ENCODE measurements around the gene KANSL3.
"Not testable (repeated sequence)": the region's sequence is repeated elsewhere in the genome, so short reads cannot be mapped to it uniquely, and the experiment has no call there.

Gene KANSL3

GRCh38 chr2:96556441-96557330, 81.4 kb downstream of the KANSL3 start:
- no peak for DNase-seq

DNA sequence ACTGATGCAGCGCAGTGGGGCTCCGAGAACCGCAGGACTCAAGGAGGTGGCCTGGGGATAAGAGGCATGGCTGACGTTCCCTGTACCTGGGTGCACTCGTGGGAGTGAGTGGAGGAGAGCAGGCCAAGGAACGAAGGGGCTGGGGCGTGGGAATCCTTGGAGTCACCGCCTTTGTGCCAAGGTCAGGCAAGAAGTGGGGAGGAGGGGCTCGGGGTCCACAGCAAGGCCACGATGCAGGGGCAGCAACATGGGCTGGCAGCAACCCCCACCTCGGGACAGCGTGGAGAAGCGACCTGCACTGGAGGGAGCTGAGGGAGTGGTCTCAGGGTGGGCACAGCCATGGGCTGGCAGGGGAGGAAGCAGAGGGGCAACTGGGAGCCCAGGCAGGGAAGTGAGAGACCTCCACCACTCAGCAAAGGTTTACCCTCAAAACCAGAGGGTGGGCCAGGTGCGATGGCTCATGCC, 82.9 kb downstream of the KANSL3 start:
- no peak for DNase-seq

GRCh38 chr2:96554293-96555145, 83.6 kb downstream of the KANSL3 start:
- DNase-seq = no peak

DNA sequence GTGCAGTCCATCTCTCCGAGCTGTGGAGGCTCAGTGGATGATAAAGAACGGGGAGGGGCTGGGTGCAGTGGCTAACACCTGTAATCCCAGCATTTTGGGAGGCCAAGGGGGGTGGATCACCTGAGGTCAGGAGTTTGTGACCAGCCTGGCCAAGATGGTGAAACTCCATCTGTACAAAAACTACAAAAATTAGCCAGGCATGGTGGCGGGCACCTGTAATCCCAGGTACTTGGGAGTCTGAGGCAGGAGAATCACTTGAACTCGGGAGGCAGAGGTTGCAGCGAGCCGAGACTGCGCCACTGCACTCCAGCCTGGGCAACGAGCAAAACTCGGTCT, 84.2 kb downstream of the KANSL3 start:
- not testable (repeated sequence) for DNase-seq

GRCh38 chr2:96553176-96553956, 84.7 kb downstream of the KANSL3 start:
- DNase-seq = no peak

GRCh38 chr2:96552315-96553175, 85.6 kb downstream of the KANSL3 start:
- no peak for DNase-seq

DNA sequence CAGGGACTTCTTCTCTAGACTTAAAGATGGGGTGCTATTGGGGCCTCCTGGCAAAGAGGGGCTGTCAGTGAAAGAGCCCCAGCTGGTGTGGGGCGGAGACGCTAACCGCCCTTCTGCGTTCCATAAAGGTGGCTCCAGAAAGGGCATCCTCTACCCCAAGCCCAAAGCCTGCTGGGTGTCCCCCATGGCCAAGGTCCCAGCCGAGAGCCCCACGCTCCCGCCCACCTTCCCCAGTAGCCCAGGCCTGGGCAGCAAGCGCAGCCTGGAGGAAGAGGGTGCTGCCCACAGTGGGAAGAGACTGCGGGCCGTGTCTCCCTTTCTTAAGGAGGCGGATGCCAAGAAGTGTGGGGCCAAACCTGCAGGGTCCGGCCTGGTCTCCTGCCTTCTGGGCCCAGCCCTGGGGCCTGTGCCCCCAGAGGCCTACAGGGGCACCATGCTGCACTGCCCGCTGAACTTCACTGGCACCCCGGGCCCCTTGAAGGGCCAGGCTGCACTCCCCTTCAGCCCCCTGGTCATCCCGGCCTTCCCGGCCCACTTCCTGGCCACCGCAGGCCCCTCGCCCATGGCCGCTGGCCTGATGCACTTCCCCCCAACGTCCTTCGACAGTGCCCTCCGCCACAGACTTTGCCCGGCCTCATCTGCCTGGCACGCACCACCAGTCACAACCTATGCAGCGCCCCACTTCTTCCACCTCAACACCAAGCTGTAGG, 86.4 kb downstream of the KANSL3 start:
- DNase-seq = no peak

DNA sequence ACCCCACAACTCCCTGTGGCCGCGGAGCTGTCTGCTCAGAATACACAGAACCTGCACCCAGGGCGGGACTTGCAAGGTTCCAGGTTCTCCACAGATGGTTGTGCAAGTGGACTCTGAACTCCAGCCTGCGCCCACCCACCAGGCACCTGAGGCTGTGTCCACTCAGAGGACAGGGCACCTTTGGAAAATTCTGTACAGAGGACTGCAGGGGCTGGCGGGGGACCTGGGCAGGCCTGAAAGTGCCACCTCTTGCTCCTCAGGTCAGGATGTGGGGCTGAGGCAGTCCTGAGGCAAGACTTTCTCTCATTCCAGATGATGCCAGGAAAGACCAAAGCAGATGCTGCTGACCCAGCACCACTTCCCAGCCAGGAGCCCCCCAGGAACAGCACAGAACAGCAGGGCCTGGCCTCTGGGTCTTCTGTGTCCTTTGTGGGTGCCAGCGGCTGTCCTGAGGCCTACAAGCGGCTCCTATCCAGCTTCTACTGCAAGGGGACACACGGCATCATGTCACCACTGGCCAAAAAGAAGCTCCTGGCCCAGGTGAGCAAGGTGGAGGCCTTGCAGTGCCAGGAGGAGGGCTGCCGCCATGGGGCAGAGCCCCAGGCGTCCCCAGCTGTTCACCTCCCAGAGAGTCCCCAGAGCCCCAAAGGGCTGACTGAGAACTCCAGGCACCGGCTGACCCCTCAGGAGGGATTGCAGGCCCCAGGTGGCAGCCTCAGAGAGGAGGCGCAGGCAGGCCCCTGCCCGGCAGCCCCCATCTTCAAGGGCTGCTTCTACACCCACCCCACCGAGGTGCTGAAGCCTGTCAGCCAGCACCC, 87.1 kb downstream of the KANSL3 start:
- DNase-seq = no peak

GRCh38 chr2:96549967-96550786, 87.9 kb downstream of the KANSL3 start:
- no peak for DNase-seq

DNA sequence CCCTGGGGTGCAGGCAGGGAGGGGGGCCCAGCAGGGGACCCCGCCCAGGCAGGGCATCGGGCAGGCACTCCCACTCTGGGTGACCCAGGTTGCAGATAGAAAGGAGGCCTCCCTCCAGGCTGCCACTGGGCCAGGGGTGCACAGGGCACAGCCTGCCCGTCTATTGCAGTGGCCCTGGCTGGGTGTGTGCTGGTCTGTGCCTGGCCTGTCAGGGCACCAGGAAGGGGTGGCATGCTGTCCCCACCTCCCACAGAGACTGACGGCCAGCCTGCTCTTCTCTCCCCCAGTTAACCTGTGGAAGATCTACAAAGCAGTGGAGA, 88.7 kb downstream of the KANSL3 start:
- DNase-seq = no peak

DNA sequence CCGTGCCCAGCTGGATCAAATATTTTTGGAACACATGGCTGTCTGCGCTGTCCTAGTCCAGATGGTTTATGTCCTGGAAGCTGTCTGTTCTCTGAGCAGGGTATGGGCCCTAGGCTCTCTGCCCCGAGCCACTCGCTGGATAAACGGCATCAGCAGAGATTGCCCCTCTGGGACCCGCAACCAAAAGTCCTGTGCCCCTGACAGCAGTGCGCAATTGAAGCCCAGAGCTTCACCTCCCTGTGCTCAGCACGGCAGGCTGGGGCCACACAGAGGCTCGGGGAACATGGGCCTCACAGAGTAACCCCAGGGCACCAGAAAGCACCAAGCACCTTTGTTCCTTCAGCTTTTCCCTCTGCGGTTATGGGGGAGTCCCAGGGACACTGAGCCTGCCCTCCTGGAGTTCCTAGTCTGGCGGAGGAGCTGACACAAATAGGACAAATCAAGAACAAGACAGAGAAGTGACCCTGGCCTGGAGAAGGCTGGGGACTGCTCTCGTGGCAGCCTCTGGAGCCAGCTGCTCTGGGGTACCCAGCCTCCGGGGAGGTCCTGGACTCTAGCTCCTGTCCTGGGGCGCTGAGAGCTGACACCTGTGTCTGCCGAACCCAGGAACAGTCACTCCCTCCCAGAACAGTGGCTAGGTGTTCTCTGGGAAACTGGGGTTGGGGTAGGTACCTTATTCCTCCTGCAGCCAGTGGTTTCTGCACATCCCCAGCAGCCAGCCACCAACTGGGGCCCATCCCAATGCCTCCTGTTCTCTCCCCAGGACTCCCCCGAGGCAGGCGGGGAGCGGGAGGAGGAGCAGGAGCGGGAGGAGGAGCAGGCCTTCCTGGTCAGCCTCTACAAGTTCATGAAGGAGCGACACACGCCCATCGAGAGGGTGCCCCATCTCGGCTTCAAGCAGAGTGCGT, 89.3 kb downstream of the KANSL3 start:
- no peak for DNase-seq

GRCh38 chr2:96547731-96548171, 90.4 kb downstream of the KANSL3 start:
- no peak for DNase-seq

GRCh38 chr2:96547203-96547641, 90.9 kb downstream of the KANSL3 start:
- no peak for DNase-seq

GRCh38 chr2:96546797-96547196, 91.3 kb downstream of the KANSL3 start:
- DNase-seq = no peak

GRCh38 chr2:96546321-96546720, 91.8 kb downstream of the KANSL3 start:
- no peak for DNase-seq

All from right forelimb (tissue), 1 donor.